ENCODE measurements around the gene USP16. TPM values are rescaled to one million over a fixed set of nuclear protein-coding genes. Genes with fewer than 3 reads are reported as not detected.

The USP16 gene
- 34.8 TPM for total RNA-seq

GRCh38 chr21:29024474-29025327 is at the start of gene USP16:
Gene USP16, plus strand, starts transcription at chr21:29024668. Its CDS starts 3,246 bp downstream, at chr21:29027914.

GRCh38 chr21:28992526-28993292 is 31.8 kb upstream of the USP16 start, which contains the start of gene LTN1:
Gene LTN1, minus strand, starts transcription at chr21:28992877. Its CDS starts 72 bp downstream, at chr21:28992805.

DNA sequence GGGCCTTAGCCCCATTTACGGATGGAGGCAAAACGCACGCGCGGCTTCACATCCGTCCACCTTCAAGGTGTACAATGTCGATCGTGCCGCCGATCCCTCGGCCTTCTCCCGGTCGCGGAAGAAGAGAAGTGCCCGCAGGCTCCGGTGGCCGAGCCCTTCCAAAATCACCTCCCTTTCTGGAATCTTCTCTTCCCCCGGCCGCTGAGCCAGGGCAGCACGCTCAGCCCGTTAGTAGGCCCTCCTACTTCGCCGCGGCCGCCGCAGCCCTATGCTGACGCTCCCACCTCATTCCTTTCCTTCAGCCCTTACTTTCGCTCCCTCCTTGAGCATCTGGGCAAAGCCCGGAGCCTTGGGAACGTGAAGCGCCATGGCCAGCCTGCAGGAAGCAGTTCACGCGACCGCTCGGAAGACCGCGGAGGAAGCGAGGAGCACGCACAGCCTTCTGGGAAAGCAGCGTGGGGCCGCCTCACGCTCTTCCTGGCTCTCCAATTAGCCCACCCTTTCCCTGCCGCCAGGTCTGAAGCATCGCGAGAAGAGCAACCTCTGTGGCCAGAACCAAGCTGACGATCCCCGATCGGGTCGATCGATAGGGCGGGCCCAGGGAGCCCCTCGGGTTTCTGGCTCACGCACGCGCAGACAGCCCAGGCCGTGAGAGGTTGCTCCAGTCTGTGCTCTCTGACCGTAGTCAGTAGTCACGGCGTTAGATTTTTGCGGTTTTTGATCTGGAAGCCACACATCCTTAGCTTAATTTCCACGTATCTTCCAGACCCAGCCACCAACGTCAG is 48.9 kb downstream of the USP16 start, which contains the start of gene CCT8:
TSS of gene CCT8 (minus strand) at position 427 of the 785 bp plus-strand sequence. CDS start at position 369, 58 bp downstream.

Other genes with a start within 250 kb of the USP16 start
- 46.4 TPM for gene LTN1, start 31.8 kb upstream of the USP16 start, total RNA-seq
- gene RWDD2B, start 5.3 kb upstream of the USP16 start, total RNA-seq, result 12.7 TPM
- gene CCT8, start 49.0 kb downstream of the USP16 start, total RNA-seq, result 179 TPM
- gene MAP3K7CL, start 106.0 kb downstream of the USP16 start, total RNA-seq, result 2.8 TPM

All from diencephalon (tissue), 1 donor.